ENCODE data around the gene BCL2L13. TPM values are rescaled to one million over a fixed set of nuclear protein-coding genes. Genes with fewer than 3 reads are reported as not detected.

Gene BCL2L13
- total RNA-seq, 2 donors from 2014 or later: 19.8 to 35.0 TPM

GRCh38 chr22:17728786-17729185 is 90.2 kb downstream of the BCL2L13 start:
- H3K36me3 ChIP-seq (replicated peaks in 1 of 2; ENCODE audit: insufficient read depth in 1 of 2, low read depth in 2 of 2): peaks cover 0 to 17% of the 10 kb centered on the region in 2 donors
- no peaks in the 10 kb centered on the region for H3K9me3 ChIP-seq
- 90 to 91% methylated on average over 8 of the region's 8 CpGs for WGBS, 2 donors
- peaks cover 4% of the 10 kb centered on the region for H3K4me1 ChIP-seq
- no peaks in the 10 kb centered on the region for H3K27me3 ChIP-seq
- H3K4me3 ChIP-seq: no peak overlapping the region
- TF ChIP-seq CTCF (IDR thresholded peaks at IDR 0.05) (no peak), POLR2A (IDR thresholded peaks at IDR 0.05) (no peak)
- no peak overlapping the region for H3K27ac ChIP-seq
- intact Hi-C loops (cut with DNase I): no loop called here
- ATAC-seq: no peak
- no peak for DNase-seq

GRCh38 chr22:17729561-17729960 is 91.0 kb downstream of the BCL2L13 start:
- H3K36me3 ChIP-seq (replicated peaks in 1 of 2; ENCODE audit: insufficient read depth in 1 of 2, low read depth in 2 of 2): peaks cover 0 to 22% of the 10 kb centered on the region in 2 donors
- no peak overlapping the region for H3K4me3 ChIP-seq
- intact Hi-C loops (cut with DNase I): no loop called here
- DNase-seq (no peak), ATAC-seq (no peak)
- H3K27ac ChIP-seq: no peak overlapping the region
- peaks cover 4% of the 10 kb centered on the region for H3K4me1 ChIP-seq
- no peaks in the 10 kb centered on the region for H3K9me3 ChIP-seq
- TF ChIP-seq CTCF (IDR thresholded peaks at IDR 0.05) (no peak), POLR2A (IDR thresholded peaks at IDR 0.05) (no peak)
- no peaks in the 10 kb centered on the region for H3K27me3 ChIP-seq
- 80 to 81% methylated on average over 6 of the region's 6 CpGs for WGBS, 2 donors

- Histone ChIP-seq H3K9me3 (no peaks in the 10 kb centered on the region), H3K36me3 (replicated peaks in 1 of 2; ENCODE audit: insufficient read depth in 1 of 2, low read depth in 2 of 2) (peaks cover 0 to 15% of the 10 kb centered on the region in 2 donors), H3K4me3 (no peak overlapping the region), H3K27ac (no peak overlapping the region), H3K27me3 (no peaks in the 10 kb centered on the region), H3K4me1 (no peaks in the 10 kb centered on the region)
- 80 to 86% methylated on average over 2 of the region's 2 CpGs for WGBS, 2 donors
- DNase-seq (no peak), ATAC-seq (no peak)
- TF ChIP-seq POLR2A (IDR thresholded peaks at IDR 0.05): no peak
- intact Hi-C loops (cut with DNase I): no loop called here
Observed at GRCh38 chr22:17732251-17732854, 93.8 kb downstream of the BCL2L13 start.

- Histone ChIP-seq H3K27me3 (no peaks in the 10 kb centered on the region), H3K27ac (no peak overlapping the region), H3K9me3 (no peaks in the 10 kb centered on the region), H3K4me3 (no peak overlapping the region), H3K4me1 (no peaks in the 10 kb centered on the region), H3K36me3 (replicated peaks in 1 of 2; ENCODE audit: insufficient read depth in 1 of 2, low read depth in 2 of 2) (peaks cover 0 to 12% of the 10 kb centered on the region in 2 donors)
- intact Hi-C loops (cut with DNase I): no loop called here
- ATAC-seq: no peak
- no peak for DNase-seq
- 87 to 96% methylated on average over 3 of the region's 3 CpGs for WGBS, 2 donors
- TF ChIP-seq CTCF (IDR thresholded peaks at IDR 0.05): no peak
- TF ChIP-seq POLR2A (IDR thresholded peaks at IDR 0.05): no peak
Observed at GRCh38 chr22:17733466-17733865, 94.9 kb downstream of the BCL2L13 start.

GRCh38 chr22:17734187-17734586 is 95.6 kb downstream of the BCL2L13 start:
- TF ChIP-seq CTCF (IDR thresholded peaks at IDR 0.05): no peak
- 76 to 78% methylated on average over 4 of the region's 4 CpGs for WGBS, 2 donors
- H3K4me1 ChIP-seq: no peaks in the 10 kb centered on the region
- H3K27ac ChIP-seq: no peak overlapping the region
- DNase-seq (no peak), ATAC-seq (no peak)
- H3K9me3 ChIP-seq: no peaks in the 10 kb centered on the region
- no peak overlapping the region for H3K4me3 ChIP-seq
- no peaks in the 10 kb centered on the region for H3K27me3 ChIP-seq
- intact Hi-C loops (cut with DNase I): no loop called here
- peaks cover 0 to 12% of the 10 kb centered on the region in 2 donors for H3K36me3 ChIP-seq (replicated peaks in 1 of 2; ENCODE audit: insufficient read depth in 1 of 2, low read depth in 2 of 2)
